ENCODE measurements around the gene STEAP2.

Gene STEAP2

DNA sequence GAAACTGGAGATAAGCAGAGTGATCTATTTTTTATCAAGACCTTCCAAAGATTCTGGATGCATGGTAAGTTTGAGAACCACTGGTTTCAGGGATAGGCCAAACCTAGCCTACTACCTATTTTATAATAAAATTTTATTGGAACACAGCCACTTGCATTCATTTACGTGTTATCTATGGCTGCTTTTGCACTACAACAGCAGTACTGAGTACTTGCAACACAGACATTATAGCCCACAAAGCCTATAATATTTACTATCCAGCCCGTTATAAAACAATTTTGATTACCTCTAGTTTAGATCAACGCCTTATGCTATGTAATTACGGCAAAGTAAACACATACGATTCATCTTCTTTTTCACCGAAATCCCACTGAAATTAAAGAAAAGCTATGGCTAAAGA lies 38.9 kb upstream of the STEAP2 start:
- no peak for DNase-seq (ENCODE audit: extremely low read depth, low read depth)
- TF ChIP-seq, protein P1, sequence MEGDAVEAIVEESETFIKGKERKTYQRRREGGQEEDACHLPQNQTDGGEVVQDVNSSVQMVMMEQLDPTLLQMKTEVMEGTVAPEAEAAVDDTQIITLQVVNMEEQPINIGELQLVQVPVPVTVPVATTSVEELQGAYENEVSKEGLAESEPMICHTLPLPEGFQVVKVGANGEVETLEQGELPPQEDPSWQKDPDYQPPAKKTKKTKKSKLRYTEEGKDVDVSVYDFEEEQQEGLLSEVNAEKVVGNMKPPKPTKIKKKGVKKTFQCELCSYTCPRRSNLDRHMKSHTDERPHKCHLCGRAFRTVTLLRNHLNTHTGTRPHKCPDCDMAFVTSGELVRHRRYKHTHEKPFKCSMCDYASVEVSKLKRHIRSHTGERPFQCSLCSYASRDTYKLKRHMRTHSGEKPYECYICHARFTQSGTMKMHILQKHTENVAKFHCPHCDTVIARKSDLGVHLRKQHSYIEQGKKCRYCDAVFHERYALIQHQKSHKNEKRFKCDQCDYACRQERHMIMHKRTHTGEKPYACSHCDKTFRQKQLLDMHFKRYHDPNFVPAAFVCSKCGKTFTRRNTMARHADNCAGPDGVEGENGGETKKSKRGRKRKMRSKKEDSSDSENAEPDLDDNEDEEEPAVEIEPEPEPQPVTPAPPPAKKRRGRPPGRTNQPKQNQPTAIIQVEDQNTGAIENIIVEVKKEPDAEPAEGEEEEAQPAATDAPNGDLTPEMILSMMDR (IDR thresholded peaks at IDR 0.05; ENCODE audit: low read depth, low read length): no peak

DNA sequence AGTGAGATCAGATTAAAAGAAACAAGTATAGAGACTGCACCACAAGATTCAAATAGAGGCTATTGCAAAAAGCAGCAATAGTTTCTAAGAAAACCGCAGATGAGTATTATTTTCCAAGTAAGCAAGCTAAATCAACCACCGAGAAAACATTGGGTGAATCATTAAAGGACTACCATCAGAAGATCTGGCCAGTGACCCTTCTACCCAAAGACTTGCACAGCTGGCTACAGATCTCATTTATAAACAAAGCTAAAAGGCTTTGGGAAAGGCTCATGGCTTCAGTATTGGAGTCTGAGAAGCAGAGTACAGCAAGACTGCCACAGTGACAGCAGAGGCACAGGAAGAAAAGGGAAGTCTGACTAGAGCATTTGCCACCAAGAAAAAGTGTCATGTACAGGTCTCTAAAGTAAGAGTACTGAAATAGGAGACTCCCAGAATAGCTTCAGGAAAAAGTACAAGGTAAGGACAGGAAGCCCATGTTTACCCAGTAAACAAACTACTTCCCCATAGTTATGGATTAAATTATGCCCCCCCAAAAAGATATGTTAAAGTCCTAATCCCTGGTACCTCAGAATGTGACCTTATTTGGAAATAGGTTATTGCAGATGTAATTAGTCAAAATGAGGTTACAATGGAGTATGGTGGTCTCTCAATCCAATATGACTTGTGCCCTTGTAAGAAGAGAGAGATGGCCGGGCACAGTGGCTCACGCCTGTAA lies 38.3 kb upstream of the STEAP2 start:
- peak; percentile 84 for DNase-seq (ENCODE audit: extremely low read depth, low read depth)
- TF ChIP-seq, protein P1 (IDR thresholded peaks at IDR 0.05; ENCODE audit: low read depth, low read length): no peak

DNA sequence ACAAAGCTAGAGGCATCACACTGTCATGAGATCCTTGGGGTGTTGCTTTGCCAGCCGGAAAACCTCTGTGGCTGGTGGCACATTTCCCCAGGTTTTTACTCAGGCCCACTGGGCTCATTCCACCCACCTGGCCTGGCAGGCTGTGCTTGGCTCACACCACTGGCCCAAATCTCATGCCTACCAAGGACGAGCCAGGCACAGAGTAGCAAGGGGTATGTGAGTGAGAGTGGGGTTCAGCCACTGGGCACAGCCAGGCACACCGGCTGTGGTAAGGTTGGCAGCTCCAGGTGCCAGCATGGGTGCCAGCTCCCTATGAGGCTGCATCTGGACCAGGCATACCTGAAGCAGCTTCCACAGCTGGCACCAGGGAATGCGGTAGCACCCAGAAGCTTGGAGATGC lies 35.9 kb upstream of the STEAP2 start:
- TF ChIP-seq, protein P1 (IDR thresholded peaks at IDR 0.05; ENCODE audit: low read depth, low read length): no peak
- no peak for DNase-seq (ENCODE audit: extremely low read depth, low read depth)

DNA sequence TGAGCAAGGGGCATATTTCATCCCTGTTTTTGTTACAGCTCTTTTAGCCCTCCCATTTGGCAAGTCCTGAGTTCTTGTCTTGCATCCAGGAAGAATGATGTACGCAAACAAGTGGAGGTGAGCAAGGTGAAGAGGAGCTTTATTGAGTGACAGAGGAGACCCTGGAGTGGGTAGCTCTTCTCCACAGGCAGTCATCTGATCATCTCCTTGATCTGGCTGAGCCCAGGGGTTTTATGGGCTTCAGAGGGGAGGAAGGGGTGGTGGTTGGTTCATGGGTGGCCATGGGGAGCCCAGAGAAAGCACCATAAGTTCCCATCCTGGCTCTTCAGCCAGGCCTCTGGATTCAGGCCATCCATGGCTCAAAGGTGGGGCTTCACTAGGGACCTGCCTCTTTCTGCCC lies 35.3 kb upstream of the STEAP2 start:
- no peak for DNase-seq (ENCODE audit: extremely low read depth, low read depth)
- TF ChIP-seq, protein P1 (IDR thresholded peaks at IDR 0.05; ENCODE audit: low read depth, low read length): no peak

DNA sequence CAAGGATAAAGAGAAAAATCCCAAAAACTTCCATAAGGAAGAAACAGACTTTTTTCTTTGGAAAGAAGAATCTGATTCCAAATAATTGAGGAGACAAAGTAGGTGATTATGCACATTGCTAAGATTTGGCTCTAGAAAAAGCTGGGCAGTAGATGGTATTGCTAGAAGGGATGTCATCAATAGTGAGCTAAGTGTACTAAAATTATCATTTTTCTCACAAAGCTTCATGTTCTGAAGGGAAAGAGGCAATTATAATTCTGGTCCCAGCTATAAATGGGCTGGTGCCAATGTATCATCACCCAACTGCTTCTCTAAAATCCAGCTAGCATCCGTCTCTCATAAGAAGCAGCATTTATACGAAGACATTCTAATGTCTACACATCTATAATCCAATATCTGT lies 33.4 kb upstream of the STEAP2 start:
- TF ChIP-seq, protein P1 (IDR thresholded peaks at IDR 0.05; ENCODE audit: low read depth, low read length): no peak
- no peak for DNase-seq (ENCODE audit: extremely low read depth, low read depth)

DNA sequence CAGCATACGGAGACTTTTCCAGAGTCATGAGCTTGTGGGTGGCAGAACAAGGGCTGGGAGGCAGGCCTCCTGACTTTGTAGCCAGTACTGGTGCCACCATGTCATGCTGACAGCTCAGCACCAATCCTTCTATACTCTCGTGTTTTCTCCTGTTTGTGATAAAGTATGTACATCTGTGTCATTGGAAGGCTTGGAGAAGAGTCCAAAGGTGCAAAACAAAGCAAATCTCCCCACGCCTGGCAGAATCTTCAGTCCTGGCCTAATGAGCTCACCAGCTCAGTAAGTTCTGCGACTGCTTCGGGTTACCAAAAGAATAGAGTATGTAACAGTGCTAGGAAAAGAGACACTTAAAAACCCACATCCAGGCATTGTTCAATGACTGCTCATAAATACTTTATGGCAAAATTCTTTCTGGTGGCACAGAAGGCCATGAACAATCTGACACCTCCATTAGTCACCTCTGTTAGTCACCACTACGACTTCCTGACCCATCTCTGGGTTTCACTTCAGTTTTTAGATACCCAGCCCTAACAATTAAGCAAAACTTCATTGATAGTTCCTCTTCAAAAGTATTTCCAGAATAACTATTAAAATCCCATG lies 32.8 kb upstream of the STEAP2 start:
- no peak for DNase-seq (ENCODE audit: extremely low read depth, low read depth)
- TF ChIP-seq, protein P1 (IDR thresholded peaks at IDR 0.05; ENCODE audit: low read depth, low read length): no peak

DNA sequence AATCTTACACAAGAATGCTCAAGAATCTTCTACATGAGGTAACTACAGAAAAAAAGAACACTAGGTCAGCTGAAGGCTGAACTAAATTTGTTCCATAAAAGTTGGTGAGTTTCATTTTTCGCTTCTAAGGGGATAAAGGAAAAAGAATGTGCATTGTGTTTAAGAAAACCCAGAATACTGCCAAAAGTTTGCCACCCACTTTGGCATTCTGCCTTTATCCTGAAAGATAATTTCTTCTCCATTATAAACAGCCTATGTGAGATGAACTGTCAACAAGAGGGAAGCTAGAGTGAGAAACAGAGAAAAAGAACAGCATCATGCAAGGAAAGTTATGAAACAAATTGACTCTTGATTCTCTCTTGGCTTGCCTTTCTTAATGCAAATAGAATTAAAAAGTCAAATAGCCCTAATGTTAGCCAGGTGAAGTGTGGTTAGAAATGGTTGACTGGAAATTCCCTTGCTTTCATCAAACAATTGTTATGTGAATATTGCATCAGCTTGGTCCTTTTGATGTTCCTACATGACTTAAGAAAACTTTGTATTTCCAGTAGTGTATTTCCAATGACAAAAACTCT lies 31.4 kb upstream of the STEAP2 start:
- TF ChIP-seq, protein P1 (IDR thresholded peaks at IDR 0.05; ENCODE audit: low read depth, low read length): no peak
- DNase-seq (ENCODE audit: extremely low read depth, low read depth): peak; percentile 24

Data from AG09319 (cell line).